ENCODE results near the gene EFCAB6.

Gene EFCAB6

DNA sequence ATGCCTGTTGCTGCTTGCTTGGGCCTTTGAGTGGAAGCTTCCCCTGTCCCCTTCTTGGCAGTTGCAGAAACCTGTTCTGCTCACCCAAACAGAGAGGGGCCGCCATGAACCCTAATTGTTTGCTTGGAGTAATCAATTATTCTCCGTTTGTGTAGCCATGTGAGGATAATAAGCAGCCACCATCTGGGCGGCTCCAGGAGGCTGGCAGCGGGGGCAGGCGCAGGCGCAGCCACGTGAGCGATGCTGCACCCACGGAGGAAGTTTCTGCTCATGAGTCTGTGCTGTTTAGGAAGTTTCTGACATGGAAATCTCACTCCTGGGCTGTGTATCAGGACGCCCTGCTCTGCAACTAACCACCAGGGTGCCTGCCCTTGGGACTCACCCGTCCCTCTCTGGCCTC, 310.2 kb downstream of the EFCAB6 start:
- no peak for DNase-seq (ENCODE audit: low read depth in 2 of 2)
- no peak for TF ChIP-seq CTCF (IDR thresholded peaks at IDR 0.05; ENCODE audit: low read depth, low read length)
- H3K4me3 ChIP-seq (replicated peaks in 1 of 2; ENCODE audit: low read depth in 2 of 2, low read length in 2 of 2): no peak overlapping the region

DNA sequence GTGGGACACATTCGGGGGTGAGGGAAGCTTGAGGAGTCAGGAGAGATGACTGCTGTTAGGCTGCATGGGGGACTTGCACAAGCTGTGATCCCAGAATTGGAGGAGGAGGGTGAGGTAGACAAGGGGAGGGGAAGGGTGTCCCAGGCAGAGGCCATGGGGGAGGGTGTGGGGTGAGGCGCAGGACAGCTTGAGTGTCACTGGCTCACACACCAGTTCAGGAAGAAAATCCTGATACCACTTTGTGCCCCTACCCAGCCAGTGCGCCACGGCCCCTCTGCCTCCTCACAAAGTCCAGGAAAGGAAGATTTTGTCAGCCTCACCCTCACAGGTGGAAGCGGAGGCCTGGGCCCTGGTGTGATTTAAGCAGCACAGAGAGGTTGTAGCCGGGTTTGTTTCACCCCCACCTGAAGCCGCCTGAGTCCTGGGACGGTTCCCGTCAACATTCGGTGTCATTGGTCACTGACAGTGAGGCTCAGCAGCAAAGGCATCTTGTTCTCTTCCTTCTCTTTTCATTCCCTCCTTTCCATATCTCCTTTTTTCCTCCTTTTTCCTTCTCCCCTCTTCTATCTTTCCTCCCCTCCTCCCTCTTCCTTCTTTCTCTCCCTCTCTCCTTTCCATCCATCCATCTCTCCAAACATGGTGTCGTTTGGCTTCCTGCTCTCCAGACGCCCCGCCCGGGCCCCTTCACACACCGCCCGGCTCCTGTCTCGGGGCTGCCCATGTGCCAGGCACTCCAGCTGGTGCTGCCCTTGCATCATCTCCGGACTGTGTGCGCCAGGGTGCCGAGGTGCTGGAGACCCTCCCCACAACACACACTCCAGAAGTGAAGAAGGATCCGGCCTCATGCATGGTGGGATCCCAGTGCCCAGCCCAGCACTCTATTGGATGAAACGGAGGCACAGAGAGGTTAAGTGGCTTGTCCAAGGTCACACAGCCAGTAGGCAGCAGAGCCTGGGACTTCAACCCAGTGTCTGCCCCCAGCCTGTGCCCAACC, 311.0 kb downstream of the EFCAB6 start:
- no peak overlapping the region for H3K4me3 ChIP-seq (replicated peaks in 1 of 2; ENCODE audit: low read depth in 2 of 2, low read length in 2 of 2)
- DNase-seq (ENCODE audit: low read depth in 2 of 2): no peak
- no peak for TF ChIP-seq CTCF (IDR thresholded peaks at IDR 0.05; ENCODE audit: low read depth, low read length)

GRCh38 chr22:43498856-43499253, 313.2 kb downstream of the EFCAB6 start:
- TF ChIP-seq CTCF (IDR thresholded peaks at IDR 0.05; ENCODE audit: low read depth, low read length): no peak
- DNase-seq (ENCODE audit: low read depth in 2 of 2): no peak
- no peak overlapping the region for H3K4me3 ChIP-seq (replicated peaks in 1 of 2; ENCODE audit: low read depth in 2 of 2, low read length in 2 of 2)

- H3K4me3 ChIP-seq (replicated peaks in 1 of 2; ENCODE audit: low read depth in 2 of 2, low read length in 2 of 2): no peak overlapping the region
- no peak for DNase-seq (ENCODE audit: low read depth in 2 of 2)
- TF ChIP-seq CTCF (IDR thresholded peaks at IDR 0.05; ENCODE audit: low read depth, low read length): no peak
These were observed 313.9 kb downstream of the EFCAB6 start for GRCh38 chr22:43497956-43498855.

DNA sequence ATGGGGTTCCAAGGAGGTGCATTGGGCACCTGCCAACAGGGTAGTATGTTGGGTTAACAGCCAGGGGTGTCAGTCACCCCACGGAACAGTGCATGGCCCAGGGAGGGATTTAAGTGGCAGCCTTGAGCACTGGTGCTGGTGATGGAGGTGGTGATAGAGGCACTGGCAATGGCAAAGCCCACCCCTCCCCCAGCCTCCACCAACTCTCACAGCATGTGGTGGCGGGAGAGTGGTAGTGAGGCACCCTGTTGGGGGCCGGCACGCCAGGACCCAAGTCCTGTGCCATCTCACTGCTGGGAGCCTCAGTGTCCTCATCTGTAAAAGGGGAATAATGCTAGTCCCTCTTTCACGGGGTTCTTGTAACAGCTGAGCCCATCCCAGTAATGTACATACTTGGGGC, 318.8 kb downstream of the EFCAB6 start:
- TF ChIP-seq CTCF (IDR thresholded peaks at IDR 0.05; ENCODE audit: low read depth, low read length): no peak

GRCh38 chr22:43491737-43492136, 320.4 kb downstream of the EFCAB6 start:
- no peak overlapping the region for H3K4me3 ChIP-seq (replicated peaks in 1 of 2; ENCODE audit: low read depth in 2 of 2, low read length in 2 of 2)
- TF ChIP-seq CTCF (IDR thresholded peaks at IDR 0.05; ENCODE audit: low read depth, low read length): no peak
- no peak for DNase-seq (ENCODE audit: low read depth in 2 of 2)

More for the DNA sequence above, 318.8 kb downstream of the EFCAB6 start:
- H3K4me3 ChIP-seq (replicated peaks in 1 of 2; ENCODE audit: low read depth in 2 of 2, low read length in 2 of 2): no peak overlapping the region
- DNase-seq (ENCODE audit: low read depth in 2 of 2): no peak

All from cardiac fibroblast (primary cell).